ENCODE data around the gene FGF4.

The FGF4 gene

GRCh38 chr11:69746140-69746539, 29.0 kb downstream of the FGF4 start:
- TF ChIP-seq EZH2phosphoT487 (IDR thresholded peaks at IDR 0.05; ENCODE audit: borderline replicate concordance): no peak
- no peak for TF ChIP-seq CTCF (conservative IDR thresholded peaks at IDR 0.05; ENCODE audit: low read length)
- no peaks in the 10 kb centered on the region for H3K27me3 ChIP-seq (ENCODE audit: insufficient read depth, low read length, poor library complexity, severe bottlenecking)
- H3K4me1 ChIP-seq (ENCODE audit: insufficient read depth, low read length, poor library complexity, severe bottlenecking): no peaks in the 10 kb centered on the region
- no peaks in the 10 kb centered on the region for H3K9me3 ChIP-seq (ENCODE audit: insufficient read depth, low read depth, low read length)
- no peaks in the 10 kb centered on the region for H3K36me3 ChIP-seq (ENCODE audit: insufficient read depth, low read length)
- H3K9me2 ChIP-seq (replicated peaks; ENCODE audit: low read depth, low read length): no peaks in the 10 kb centered on the region
- H3F3A ChIP-seq (ENCODE audit: low read depth): no peaks in the 10 kb centered on the region
- no peak overlapping the region for H3K4me2 ChIP-seq (ENCODE audit: low read depth, low read length, poor library complexity, severe bottlenecking)
- H3K79me2 ChIP-seq (ENCODE audit: insufficient read depth, low read length): no peaks in the 10 kb centered on the region
- H2AFZ ChIP-seq (ENCODE audit: low read length): no peak overlapping the region
- no peaks in the 10 kb centered on the region for H4K20me1 ChIP-seq (ENCODE audit: insufficient read depth, low read length, poor library complexity, severe bottlenecking)
- no peak overlapping the region for H3K4me3 ChIP-seq (ENCODE audit: low read length, poor library complexity, severe bottlenecking)
- no peak overlapping the region for H3K9ac ChIP-seq (ENCODE audit: low read depth, low read length, poor library complexity, severe bottlenecking)

GRCh38 chr11:69745201-69745600, 29.9 kb downstream of the FGF4 start:
- no peaks in the 10 kb centered on the region for H3F3A ChIP-seq (ENCODE audit: low read depth)
- H2AFZ ChIP-seq (ENCODE audit: low read length): no peak overlapping the region
- H3K4me3 ChIP-seq (ENCODE audit: low read length, poor library complexity, severe bottlenecking): no peak overlapping the region
- no peaks in the 10 kb centered on the region for H4K20me1 ChIP-seq (ENCODE audit: insufficient read depth, low read length, poor library complexity, severe bottlenecking)
- no peak overlapping the region for H3K9ac ChIP-seq (ENCODE audit: low read depth, low read length, poor library complexity, severe bottlenecking)
- no peaks in the 10 kb centered on the region for H3K9me2 ChIP-seq (replicated peaks; ENCODE audit: low read depth, low read length)
- H3K4me1 ChIP-seq (ENCODE audit: insufficient read depth, low read length, poor library complexity, severe bottlenecking): no peaks in the 10 kb centered on the region
- no peak overlapping the region for H3K4me2 ChIP-seq (ENCODE audit: low read depth, low read length, poor library complexity, severe bottlenecking)
- H3K9me3 ChIP-seq (ENCODE audit: insufficient read depth, low read depth, low read length): no peaks in the 10 kb centered on the region
- TF ChIP-seq EZH2phosphoT487 (IDR thresholded peaks at IDR 0.05; ENCODE audit: borderline replicate concordance) (no peak), CTCF (conservative IDR thresholded peaks at IDR 0.05; ENCODE audit: low read length) (no peak)
- no peaks in the 10 kb centered on the region for H3K79me2 ChIP-seq (ENCODE audit: insufficient read depth, low read length)
- no peaks in the 10 kb centered on the region for H3K27me3 ChIP-seq (ENCODE audit: insufficient read depth, low read length, poor library complexity, severe bottlenecking)
- H3K36me3 ChIP-seq (ENCODE audit: insufficient read depth, low read length): no peaks in the 10 kb centered on the region

GRCh38 chr11:69744435-69744834, 30.7 kb downstream of the FGF4 start:
- Histone ChIP-seq H3K9me2 (replicated peaks; ENCODE audit: low read depth, low read length) (no peaks in the 10 kb centered on the region), H3F3A (ENCODE audit: low read depth) (no peaks in the 10 kb centered on the region), H3K4me3 (ENCODE audit: low read length, poor library complexity, severe bottlenecking) (no peak overlapping the region)

More at GRCh38 chr11:69744435-69744834, 30.7 kb downstream of the FGF4 start:
- Histone ChIP-seq H3K27me3 (ENCODE audit: insufficient read depth, low read length, poor library complexity, severe bottlenecking) (no peaks in the 10 kb centered on the region), H3K36me3 (ENCODE audit: insufficient read depth, low read length) (no peaks in the 10 kb centered on the region), H3K79me2 (ENCODE audit: insufficient read depth, low read length) (no peaks in the 10 kb centered on the region), H3K4me1 (ENCODE audit: insufficient read depth, low read length, poor library complexity, severe bottlenecking) (no peaks in the 10 kb centered on the region), H4K20me1 (ENCODE audit: insufficient read depth, low read length, poor library complexity, severe bottlenecking) (no peaks in the 10 kb centered on the region), H3K4me2 (ENCODE audit: low read depth, low read length, poor library complexity, severe bottlenecking) (no peak overlapping the region), H3K9me3 (ENCODE audit: insufficient read depth, low read depth, low read length) (no peaks in the 10 kb centered on the region), H3K9ac (ENCODE audit: low read depth, low read length, poor library complexity, severe bottlenecking) (no peak overlapping the region), H2AFZ (ENCODE audit: low read length) (no peak overlapping the region)
- TF ChIP-seq EZH2phosphoT487 (IDR thresholded peaks at IDR 0.05; ENCODE audit: borderline replicate concordance): no peak
- TF ChIP-seq CTCF (conservative IDR thresholded peaks at IDR 0.05; ENCODE audit: low read length): no peak

Measured in Loucy (cell line).